ENCODE data around the gene KIF25. TPM values are rescaled to one million over a fixed set of nuclear protein-coding genes. Genes with fewer than 3 reads are reported as not detected.

KIF25 gene
- polyA plus RNA-seq, 1 donor from 2014 or later = not detected

GRCh38 chr6:168054765-168055560 lies 57.5 kb downstream of the KIF25 start:
- no peaks in the 10 kb centered on the region for H3K79me2 ChIP-seq (replicated peaks; ENCODE audit: insufficient read depth, low read length)

More at GRCh38 chr6:168054765-168055560, 57.5 kb downstream of the KIF25 start:
- H3K27me3 ChIP-seq (ENCODE audit: insufficient read depth, low read depth, low read length) = no peaks in the 10 kb centered on the region
- no peaks in the 10 kb centered on the region for H3K9me3 ChIP-seq (ENCODE audit: low read length)
- H3K9ac ChIP-seq (ENCODE audit: low read length) = no peak overlapping the region
- H3K36me3 ChIP-seq (ENCODE audit: insufficient read depth, low read length) = no peaks in the 10 kb centered on the region
- H3K27ac ChIP-seq (ENCODE audit: low read length) = no peak overlapping the region
- no peaks in the 10 kb centered on the region for H3K9me2 ChIP-seq (ENCODE audit: insufficient read depth, low read length)
- H3F3A ChIP-seq (ENCODE audit: insufficient read depth, low read length, poor library complexity, severe bottlenecking) = no peaks in the 10 kb centered on the region
- H2AFZ ChIP-seq (ENCODE audit: low read depth, low read length) = no peak overlapping the region
- H4K20me1 ChIP-seq (ENCODE audit: insufficient read depth) = no peaks in the 10 kb centered on the region
- no peak overlapping the region for H3K4me2 ChIP-seq (ENCODE audit: low read length)
- no peak overlapping the region for H3K4me3 ChIP-seq (ENCODE audit: low read length)
- TF ChIP-seq TAF1 (IDR thresholded peaks at IDR 0.05; ENCODE audit: low read depth) (no peak), RAD21 (conservative IDR thresholded peaks at IDR 0.05) (no peak), MXI1 (conservative IDR thresholded peaks at IDR 0.05; ENCODE audit: poor library complexity, severe bottlenecking) (no peak), EZH2 (IDR thresholded peaks at IDR 0.05; ENCODE audit: borderline replicate concordance, insufficient read depth, low read length, poor library complexity, severe bottlenecking) (no peak), REST (IDR thresholded peaks at IDR 0.05; ENCODE audit: borderline replicate concordance) (no peak), POLR2AphosphoS5 (IDR thresholded peaks at IDR 0.05) (no peak), CTCF (IDR thresholded peaks at IDR 0.05; ENCODE audit: poor library complexity, severe bottlenecking) (no peak), SMC3 (conservative IDR thresholded peaks at IDR 0.05; ENCODE audit: poor library complexity) (no peak), EP300 (conservative IDR thresholded peaks at IDR 0.05; ENCODE audit: poor library complexity, severe bottlenecking) (no peak)
